ENCODE data around the gene KCNQ1. TPM values are rescaled to one million over a fixed set of nuclear protein-coding genes. Genes with fewer than 3 reads are reported as not detected.
A peak's percentile ranks its signal among the peaks of the same experiment; 100 is the strongest.
"Not testable (repeated sequence)": the region's sequence is repeated elsewhere in the genome, so short reads cannot be mapped to it uniquely, and the experiment has no call there.

The KCNQ1 gene
- total RNA-seq, 2 donors from 2014 or later = 38.9 to 46.1 TPM

- TF ChIP-seq CTCF (IDR thresholded peaks at IDR 0.05) (no peak), POLR2A (IDR thresholded peaks at IDR 0.05) (no peak)
- DNase-seq = peak; percentile 54 to 71 (median 63)
- peak overlapping the region; percentile 53 to 78 (median 60) for H3K27ac ChIP-seq
Measured at GRCh38 chr11:2483426-2483825, 38.6 kb downstream of the KCNQ1 start.

GRCh38 chr11:2484576-2485125 lies 39.8 kb downstream of the KCNQ1 start:
- Histone ChIP-seq H3K27ac (no peak overlapping the region), H3K4me3 (no peak overlapping the region), H3K36me3 (replicated peaks in 1 of 2; ENCODE audit: insufficient read depth in 1 of 2, low read depth in 2 of 2) (no peaks in the 10 kb centered on the region), H3K4me1 (peaks cover 26% of the 10 kb centered on the region), H3K9me3 (peaks cover 0 to 2% (median 0%) of the 10 kb centered on the region in 3 donors), H3K27me3 (no peaks in the 10 kb centered on the region)
- DNase-seq (no peak), ATAC-seq (no peak)
- intact Hi-C loops (cut with DNase I) = no loop called here
- WGBS, 2 donors = 94% methylated on average over 16 of the region's 16 CpGs
- no peak for TF ChIP-seq POLR2A (IDR thresholded peaks at IDR 0.05)
- no peak for TF ChIP-seq CTCF (IDR thresholded peaks at IDR 0.05)

More at GRCh38 chr11:2483426-2483825, 38.6 kb downstream of the KCNQ1 start:
- H3K36me3 ChIP-seq (replicated peaks in 1 of 2; ENCODE audit: insufficient read depth in 1 of 2, low read depth in 2 of 2) = no peaks in the 10 kb centered on the region
- H3K4me3 ChIP-seq = no peak overlapping the region
- H3K9me3 ChIP-seq = peaks cover 0 to 5% (median 2%) of the 10 kb centered on the region in 3 donors
- H3K4me1 ChIP-seq = peaks cover 26% of the 10 kb centered on the region
- intact Hi-C loops (cut with DNase I) = no loop called here
- peak; percentile 81 for ATAC-seq
- no peaks in the 10 kb centered on the region for H3K27me3 ChIP-seq
- WGBS, 2 donors = 13 to 17% methylated on average over 14 of the region's 14 CpGs

GRCh38 chr11:2488004-2488403 lies 43.2 kb downstream of the KCNQ1 start:
- no peak overlapping the region for H3K4me3 ChIP-seq
- ATAC-seq (no peak), DNase-seq (no peak)
- peaks cover 16% of the 10 kb centered on the region for H3K4me1 ChIP-seq
- intact Hi-C loops (cut with DNase I) = no loop called here
- no peaks in the 10 kb centered on the region for H3K36me3 ChIP-seq (replicated peaks in 1 of 2; ENCODE audit: insufficient read depth in 1 of 2, low read depth in 2 of 2)
- no peak overlapping the region for H3K27ac ChIP-seq
- H3K9me3 ChIP-seq = peaks cover 0 to 2% (median 0%) of the 10 kb centered on the region in 3 donors
- no peaks in the 10 kb centered on the region for H3K27me3 ChIP-seq
- TF ChIP-seq CTCF (IDR thresholded peaks at IDR 0.05) (no peak), POLR2A (IDR thresholded peaks at IDR 0.05) (no peak)

- H3K4me3 ChIP-seq = no peak overlapping the region
- H3K36me3 ChIP-seq (replicated peaks in 1 of 2; ENCODE audit: insufficient read depth in 1 of 2, low read depth in 2 of 2) = no peaks in the 10 kb centered on the region
- intact Hi-C loops (cut with DNase I) = no loop called here
- peaks cover 0 to 2% (median 0%) of the 10 kb centered on the region in 3 donors for H3K9me3 ChIP-seq
- no peak for ATAC-seq
- no peak for TF ChIP-seq CTCF (IDR thresholded peaks at IDR 0.05)
- H3K27me3 ChIP-seq = no peaks in the 10 kb centered on the region
- H3K27ac ChIP-seq = no peak overlapping the region
- peaks cover 5% of the 10 kb centered on the region for H3K4me1 ChIP-seq
- no peak for DNase-seq
- WGBS, 2 donors = 33 to 55% methylated on average over 1 to 2 of the region's 2 CpGs
Measured at GRCh38 chr11:2489083-2489482, 44.3 kb downstream of the KCNQ1 start.

- WGBS, 2 donors = 88% methylated on average over 1 of the region's 1 CpG; no CpG with 5 or more reads in 1 of the 2 donors
- DNase-seq; intact Hi-C loops (cut with DNase I): not testable (repeated sequence)
Measured at GRCh38 chr11:2497951-2498350, 53.1 kb downstream of the KCNQ1 start.

More at GRCh38 chr11:2497951-2498350, 53.1 kb downstream of the KCNQ1 start:
- H3K4me1 ChIP-seq; H3K27ac ChIP-seq; ATAC-seq; H3K36me3 ChIP-seq (replicated peaks in 1 of 2; ENCODE audit: insufficient read depth in 1 of 2, low read depth in 2 of 2); H3K27me3 ChIP-seq; H3K4me3 ChIP-seq: not testable (repeated sequence)
- peaks cover 0 to 12% (median 0%) of the 10 kb centered on the region in 3 donors for H3K9me3 ChIP-seq

All from body of pancreas (tissue), 4 donors.